KMS-11 (cell line): Measurements from ENCODE around the gene WIZ.

Source experiments
- H2AFZ ChIP-seq: fragments of 200-600 bp; sonication (generic); 2 replicates; pipeline ENCODE4 v1.6.1; 2016; ENCODE audit warnings: antibody characterized with exemption, mixed run types, low read depth
- H3K27ac ChIP-seq: fragments of 200-600 bp; sonication (generic); 2 replicates; pipeline ENCODE4 v1.6.1; 2016; ENCODE audit warnings: mild to moderate bottlenecking, mixed run types
- H3K27me3 ChIP-seq: fragments of 200-600 bp; sonication (generic); 2 replicates; pipeline ENCODE4 v1.6.1; 2017; ENCODE audit warnings: mild to moderate bottlenecking, low read depth, mixed run types, moderate library complexity; ENCODE audit not compliant: insufficient read depth
- H3K36me3 ChIP-seq: fragments of 200-600 bp; sonication (generic); 2 replicates; pipeline ENCODE4 v1.6.1; 2017; ENCODE audit warnings: mild to moderate bottlenecking, mixed run types; ENCODE audit not compliant: insufficient read depth
- H3K4me1 ChIP-seq: fragments of 200-600 bp; sonication (generic); 2 replicates; pipeline ENCODE4 v1.6.1; 2016; ENCODE audit warnings: mild to moderate bottlenecking, low read depth, mixed run types; ENCODE audit not compliant: poor library complexity, severe bottlenecking
- H3K4me2 ChIP-seq: fragments of 200-600 bp; sonication (generic); 2 replicates; pipeline ENCODE4 v1.7.0; 2016; ENCODE audit warnings: mild to moderate bottlenecking, mixed run types
- H3K4me3 ChIP-seq: fragments of 200-600 bp; sonication (generic); IDR thresholded peaks from 2 replicates; pipeline ENCODE4 v1.6.1; 2017; ENCODE audit warnings: low read depth, low read length, mixed read lengths; ENCODE audit not compliant: insufficient read depth
- H3K79me2 ChIP-seq: fragments of 200-600 bp; sonication (generic); 2 replicates; pipeline ENCODE4 v1.6.1; 2016; ENCODE audit warnings: low read depth, mixed run types; ENCODE audit not compliant: insufficient read depth
- H3K9ac ChIP-seq: fragments of 200-600 bp; sonication (generic); 2 replicates; pipeline ENCODE4 v1.6.1; 2016; ENCODE audit warnings: mild to moderate bottlenecking, mixed run types
- H4K20me1 ChIP-seq: fragments of 200-600 bp; sonication (generic); 2 replicates; pipeline ENCODE4 v1.6.1; 2016; ENCODE audit warnings: mild to moderate bottlenecking, mixed run types; ENCODE audit not compliant: insufficient read depth
- CTCF ChIP-seq: fragments of 200-600 bp; sonication (generic); conservative IDR thresholded peaks from 2 replicates; pipeline ENCODE4 v1.6.1; 2017; ENCODE audit warnings: low read depth, mild to moderate bottlenecking, antibody characterized with exemption, low read length, moderate library complexity, mixed read lengths

WIZ gene

GRCh38 chr19:15431396-15432017 is 18.2 kb downstream of the WIZ start:
- H3K9ac ChIP-seq, result peak overlapping the region; percentile 90
- peaks cover 38% of the 10 kb centered on the region for H3K79me2 ChIP-seq
- H3K4me1 ChIP-seq, result peaks cover 13% of the 10 kb centered on the region
- peak overlapping the region; percentile 30; the same call in 1 of the 2 replicates for H2AFZ ChIP-seq
- H3K4me2 ChIP-seq, result peak overlapping the region; percentile 81
- peak overlapping the region; percentile 54 for H3K27ac ChIP-seq
- no peak for TF ChIP-seq CTCF
- H3K36me3 ChIP-seq, result no peaks in the 10 kb centered on the region; the same call in 1 of the 2 replicates
- H4K20me1 ChIP-seq, result no peaks in the 10 kb centered on the region
- no peak overlapping the region for H3K4me3 ChIP-seq
- H3K27me3 ChIP-seq, result no peaks in the 10 kb centered on the region

GRCh38 chr19:15430526-15431120 is 19.1 kb downstream of the WIZ start:
- H3K36me3 ChIP-seq, result no peaks in the 10 kb centered on the region; the same call in 1 of the 2 replicates
- H2AFZ ChIP-seq, result no peak overlapping the region
- H4K20me1 ChIP-seq, result no peaks in the 10 kb centered on the region
- no peak overlapping the region for H3K27ac ChIP-seq
- peaks cover 13% of the 10 kb centered on the region for H3K4me1 ChIP-seq
- H3K4me3 ChIP-seq, result no peak overlapping the region
- H3K4me2 ChIP-seq, result peak overlapping the region; percentile 81
- H3K27me3 ChIP-seq, result no peaks in the 10 kb centered on the region
- peaks cover 38% of the 10 kb centered on the region for H3K79me2 ChIP-seq
- no peak overlapping the region; the same call in 1 of the 2 replicates for H3K9ac ChIP-seq
- no peak for TF ChIP-seq CTCF

- no peak for TF ChIP-seq CTCF
- Histone ChIP-seq H3K9ac (no peak overlapping the region), H3K27ac (no peak overlapping the region), H3K4me3 (no peak overlapping the region), H3K36me3 (no peaks in the 10 kb centered on the region; the same call in 1 of the 2 replicates), H2AFZ (no peak overlapping the region), H3K79me2 (peaks cover 38% of the 10 kb centered on the region), H3K4me2 (no peak overlapping the region), H4K20me1 (no peaks in the 10 kb centered on the region), H3K27me3 (no peaks in the 10 kb centered on the region), H3K4me1 (peaks cover 13% of the 10 kb centered on the region)
These were observed 19.8 kb downstream of the WIZ start for GRCh38 chr19:15429825-15430467.

GRCh38 chr19:15428956-15429824 is 20.6 kb downstream of the WIZ start:
- peaks cover 13% of the 10 kb centered on the region for H3K4me1 ChIP-seq
- no peak overlapping the region for H3K27ac ChIP-seq
- no peak for TF ChIP-seq CTCF
- no peaks in the 10 kb centered on the region for H4K20me1 ChIP-seq
- no peak overlapping the region for H3K4me2 ChIP-seq
- no peak overlapping the region for H2AFZ ChIP-seq
- no peaks in the 10 kb centered on the region for H3K27me3 ChIP-seq
- H3K4me3 ChIP-seq, result no peak overlapping the region
- H3K79me2 ChIP-seq, result peaks cover 38% of the 10 kb centered on the region
- no peaks in the 10 kb centered on the region; the same call in 1 of the 2 replicates for H3K36me3 ChIP-seq
- no peak overlapping the region for H3K9ac ChIP-seq
